Lung (tissue), 12 donors: Measurements from ENCODE around the gene YIPF2. TPM values are rescaled to one million over a fixed set of nuclear protein-coding genes. Genes with fewer than 3 reads are reported as not detected.
"Not testable (repeated sequence)": the region's sequence is repeated elsewhere in the genome, so short reads cannot be mapped to it uniquely, and the experiment has no call there.

Experiments
- ATAC-seq: fragments of 200-7000 bp; cut with Tn5 transposase; one replicate; pipeline ENCODE4 v1.9.1; 2020; ENCODE audit warnings: moderate number of reproducible peaks; ENCODE audit not compliant: insufficient read depth, low FRiP score
- DNase-seq, 3 donors: peaks; one replicate each; pipeline ENCODE4 v3.0.0-alpha.2; 2013 to 2017
- H3K27ac ChIP-seq, 2 donors: one replicate each; pipeline ENCODE4 v1.5.1; 2013; ENCODE audit warnings: mild to moderate bottlenecking in 2 of 2, moderate library complexity in 2 of 2, control low read depth in 1 of 2, inconsistent platforms in 1 of 2, low read depth in 1 of 2, low read length in 1 of 2
- H3K27me3 ChIP-seq, 3 donors: one replicate each; pipeline ENCODE4 v1.5.1; 2013; ENCODE audit warnings: low read length in 2 of 3; ENCODE audit not compliant: control insufficient read depth in 3 of 3, insufficient read depth in 3 of 3
- H3K36me3 ChIP-seq, 4 donors: one replicate each; pipeline ENCODE4 v1.5.1; 2013; ENCODE audit warnings: low read length in 4 of 4, mild to moderate bottlenecking in 1 of 4, moderate library complexity in 1 of 4; ENCODE audit not compliant: control insufficient read depth in 4 of 4, insufficient read depth in 4 of 4
- H3K4me1 ChIP-seq, 5 donors: one replicate each; pipeline ENCODE4 v1.5.1; 2013; ENCODE audit warnings: low read length in 5 of 5, mild to moderate bottlenecking in 2 of 5, moderate library complexity in 1 of 5; ENCODE audit not compliant: control insufficient read depth in 5 of 5, insufficient read depth in 5 of 5
- H3K4me3 ChIP-seq: one replicate; pipeline ENCODE4 v1.5.1; 2013; ENCODE audit warnings: mild to moderate bottlenecking, control low read depth, moderate library complexity
- H3K9ac ChIP-seq, 2 donors: one replicate each; pipeline ENCODE4 v1.5.1; 2013; ENCODE audit warnings: low read length in 2 of 2, control low read depth in 1 of 2; ENCODE audit not compliant: insufficient read depth in 1 of 2
- H3K9me3 ChIP-seq, 4 donors: one replicate each; pipeline ENCODE4 v1.5.1; 2013; ENCODE audit warnings: low read length in 3 of 4, mild to moderate bottlenecking in 1 of 4, moderate library complexity in 1 of 4; ENCODE audit not compliant: control insufficient read depth in 4 of 4, insufficient read depth in 3 of 4
- CTCF ChIP-seq: IDR thresholded peaks from 2 replicates; pipeline ENCODE4 v1.5.1; 2012; ENCODE audit warnings: mild to moderate bottlenecking; ENCODE audit errors: control extremely low read depth, extremely low read depth
- WGBS, 2 donors: extraction: QIAGEN DNeasy Blood & Tissue Kit; methylation state at CpG; one replicate each; pipeline ENCODE4 v1.1.7; 2013; 5-methylcytosine and 5-hydroxymethylcytosine counted together
- polyA plus RNA-seq, 2 donors: library from polyadenylated mRNA; stranded (reverse); fragments of 200-250 nt; gene quantifications; one replicate each; pipeline ENCODE4 v1.2.1, GENCODE V29; 2013
- total RNA-seq, 2 donors: library from RNA; depleted of rRNA in 1 of 2; stranded (reverse); fragments of >200 nt in 1 of 2; gene quantifications; one replicate each; pipeline ENCODE4 v1.2.1, GENCODE V29; 2014 to 2021
- donor health status: control.
- donor health status: control.
- donor health status: Bipolar disorder and iron deficiency.
- donor health status: healthy.
- donor health status: DM: yes; HTN: yes; CAD: no.

Gene YIPF2
- total and polyA plus RNA-seq, 4 donors = 54.7 to 77.8 (median 67.4) TPM

- no peak for DNase-seq
- no peaks in the 10 kb centered on the region for H3K36me3 ChIP-seq
- TF ChIP-seq CTCF = no peak
- WGBS, 2 donors = 75 to 90% methylated on average over 10 of the region's 10 CpGs
- H3K4me3 ChIP-seq = no peak overlapping the region
- peak overlapping the region in 1 of 2 donors; percentile 37 for H3K27ac ChIP-seq
- no peaks in the 10 kb centered on the region for H3K27me3 ChIP-seq
- no peaks in the 10 kb centered on the region for H3K9me3 ChIP-seq
- H3K9ac ChIP-seq = no peak overlapping the region
- ATAC-seq = no peak
- H3K4me1 ChIP-seq = peaks cover 4 to 18% (median 7%) of the 10 kb centered on the region in 5 donors
Measured at GRCh38 chr19:10962863-10963262, 34.4 kb upstream of the YIPF2 start.

GRCh38 chr19:10961073-10961860 is 32.8 kb upstream of the YIPF2 start:
- 1% methylated on average over 29 to 91 of the region's 92 CpGs for WGBS, 2 donors
- DNase-seq = peak; percentile 55 to 62 (median 59)
- Histone ChIP-seq H3K4me1 (peaks cover 4 to 18% (median 7%) of the 10 kb centered on the region in 5 donors), H3K9ac (peak overlapping the region; percentile 59 to 84), H3K36me3 (no peaks in the 10 kb centered on the region), H3K27ac (peak overlapping the region; percentile 89 to 93), H3K27me3 (no peaks in the 10 kb centered on the region), H3K9me3 (no peaks in the 10 kb centered on the region), H3K4me3 (peak overlapping the region; percentile 82)
- no peak for TF ChIP-seq CTCF
- ATAC-seq = peak; percentile 44

GRCh38 chr19:10960314-10961072 is 32.1 kb upstream of the YIPF2 start, which contains the start of gene SMARCA4:
Gene SMARCA4, plus strand, starts transcription at chr19:10961030. Its CDS starts 23,122 bp downstream, at chr19:10984152.
- H3K4me1 ChIP-seq = peaks cover 4 to 18% (median 7%) of the 10 kb centered on the region in 5 donors
- DNase-seq (peak; percentile 98 to 99 (median 98)), ATAC-seq (peak; percentile 96)
- peak within 1 kb of the TSS; percentile 82 for H3K4me3 ChIP-seq
- peak within 1 kb of the TSS; percentile 59 to 84 for H3K9ac ChIP-seq
- no peak for TF ChIP-seq CTCF
- no peaks in the 10 kb centered on the region for H3K27me3 ChIP-seq
- no peaks in the 10 kb centered on the region for H3K36me3 ChIP-seq
- 0% methylated on average over 58 to 99 of the region's 100 CpGs for WGBS, 2 donors
- no peaks in the 10 kb centered on the region for H3K9me3 ChIP-seq
- H3K27ac ChIP-seq = peak within 1 kb of the TSS; percentile 96 to 97

GRCh38 chr19:10959277-10959968 is 31.0 kb upstream of the YIPF2 start:
- Histone ChIP-seq H3K4me1 (peaks cover 4 to 18% (median 7%) of the 10 kb centered on the region in 5 donors), H3K27ac (peak overlapping the region; percentile 29 to 97)
- WGBS, 2 donors = 92 to 94% methylated on average over 19 of the region's 19 CpGs
- not testable (repeated sequence) for H3K9me3 ChIP-seq, ATAC-seq, H3K27me3 ChIP-seq, H3K36me3 ChIP-seq, DNase-seq, H3K9ac ChIP-seq, H3K4me3 ChIP-seq
